Prostate gland (tissue), 2 donors: Measurements from ENCODE around the gene SERPINE2.

ENCODE experiments used
- CTCF ChIP-seq, 4 experiments: fragments of 200-600 bp in 2 of 4; fragments of 450-650 bp in 2 of 4; sonication (generic) in 2 of 4; IDR thresholded peaks; 1 replicate in 3 of 4; 2 replicates in 1 of 4; pipeline ENCODE4 v1.5.1; 2016 to 2019; ENCODE audit warnings: antibody characterized with exemption in 4 of 4, mild to moderate bottlenecking in 2 of 4, moderate library complexity in 2 of 4
- POLR2A ChIP-seq: fragments of 450-650 bp; IDR thresholded peaks from one replicate; pipeline ENCODE4 v1.6.1; 2016; ENCODE audit warnings: antibody characterized with exemption, mild to moderate bottlenecking

GRCh38 chr2:224039770-224040440 is 819 bp upstream of the SERPINE2 start:
- no peak for TF ChIP-seq CTCF (IDR thresholded peaks at IDR 0.05)
- no peak for TF ChIP-seq POLR2A
